Measurements from ENCODE around the gene IGF2BP1.
"Not testable (repeated sequence)": the region's sequence is repeated elsewhere in the genome, so short reads cannot be mapped to it uniquely, and the experiment has no call there.

IGF2BP1 gene

GRCh38 chr17:48995304-48995973 lies 1.7 kb upstream of the IGF2BP1 start:
- DNase-seq (ENCODE audit: extremely low spot score, insufficient read length, low read depth) (no peak), FAIRE-seq (no peak)

- FAIRE-seq = no peak
Observed at GRCh38 chr17:48995974-48996721, 1.0 kb upstream of the IGF2BP1 start.

GRCh38 chr17:48996722-48997102 lies 473 bp upstream of the IGF2BP1 start:
- no peak for DNase-seq (ENCODE audit: extremely low spot score, insufficient read length, low read depth)
- no peak for FAIRE-seq

More at GRCh38 chr17:48995974-48996721, 1.0 kb upstream of the IGF2BP1 start:
- DNase-seq (ENCODE audit: extremely low spot score, insufficient read length, low read depth) = no peak

- DNase-seq (ENCODE audit: extremely low spot score, insufficient read length, low read depth) (no peak), FAIRE-seq (no peak)
Observed at GRCh38 chr17:48997827-48998586, 822 bp downstream of the IGF2BP1 start.

GRCh38 chr17:48998587-48999440 lies 1.6 kb downstream of the IGF2BP1 start:
- FAIRE-seq = no peak
- DNase-seq (ENCODE audit: extremely low spot score, insufficient read length, low read depth) = no peak

GRCh38 chr17:49000943-49001342 lies 3.8 kb downstream of the IGF2BP1 start:
- no peak for FAIRE-seq
- DNase-seq (ENCODE audit: extremely low spot score, insufficient read length, low read depth) = no peak

GRCh38 chr17:49001671-49002070 lies 4.5 kb downstream of the IGF2BP1 start:
- FAIRE-seq (no peak), DNase-seq (ENCODE audit: extremely low spot score, insufficient read length, low read depth) (no peak)

GRCh38 chr17:49002331-49002730 lies 5.1 kb downstream of the IGF2BP1 start:
- DNase-seq (ENCODE audit: extremely low spot score, insufficient read length, low read depth) (no peak), FAIRE-seq (no peak)

- DNase-seq (ENCODE audit: extremely low spot score, insufficient read length, low read depth) (no peak), FAIRE-seq (no peak)
Observed at GRCh38 chr17:49002766-49003165, 5.6 kb downstream of the IGF2BP1 start.

GRCh38 chr17:49003557-49004511 lies 6.6 kb downstream of the IGF2BP1 start:
- no peak for FAIRE-seq

GRCh38 chr17:49005140-49005539 lies 8.0 kb downstream of the IGF2BP1 start:
- no peak for FAIRE-seq
- no peak for DNase-seq (ENCODE audit: extremely low spot score, insufficient read length, low read depth)

More at GRCh38 chr17:49003557-49004511, 6.6 kb downstream of the IGF2BP1 start:
- no peak for DNase-seq (ENCODE audit: extremely low spot score, insufficient read length, low read depth)

GRCh38 chr17:49008908-49009307 lies 11.7 kb downstream of the IGF2BP1 start:
- DNase-seq (ENCODE audit: extremely low spot score, insufficient read length, low read depth); FAIRE-seq: not testable (repeated sequence)

GRCh38 chr17:49012769-49013255 lies 15.6 kb downstream of the IGF2BP1 start:
- FAIRE-seq = no peak

GRCh38 chr17:49013311-49014213 lies 16.4 kb downstream of the IGF2BP1 start:
- FAIRE-seq = no peak

More at GRCh38 chr17:49012769-49013255, 15.6 kb downstream of the IGF2BP1 start:
- DNase-seq (ENCODE audit: extremely low spot score, insufficient read length, low read depth) = no peak

GRCh38 chr17:49015179-49015923 lies 18.2 kb downstream of the IGF2BP1 start:
- FAIRE-seq (no peak), DNase-seq (ENCODE audit: extremely low spot score, insufficient read length, low read depth) (no peak)

More at GRCh38 chr17:49013311-49014213, 16.4 kb downstream of the IGF2BP1 start:
- no peak for DNase-seq (ENCODE audit: extremely low spot score, insufficient read length, low read depth)

GRCh38 chr17:49015924-49016774 lies 19.0 kb downstream of the IGF2BP1 start:
- FAIRE-seq (no peak), DNase-seq (ENCODE audit: extremely low spot score, insufficient read length, low read depth) (no peak)

All from GM18507 (cell line).